Kidney tubule cell (primary cell): Measurements from ENCODE around the gene ARFGAP1.
A peak's percentile ranks its signal among the peaks of the same experiment; 100 is the strongest.

Source experiments
- DNase-seq: peaks from one replicate; pipeline ENCODE4 v3.0.0-alpha.2; 2018; ENCODE audit warnings: low spot score

The ARFGAP1 gene

GRCh38 chr20:63279931-63280330, 7.3 kb downstream of the ARFGAP1 start:
- DNase-seq, result no peak

- no peak for DNase-seq
Observed at GRCh38 chr20:63280371-63280770, 7.8 kb downstream of the ARFGAP1 start.

- DNase-seq, result no peak
Observed at GRCh38 chr20:63280929-63281545, 8.4 kb downstream of the ARFGAP1 start.

- no peak for DNase-seq
Observed at GRCh38 chr20:63281742-63282665, 9.4 kb downstream of the ARFGAP1 start.

GRCh38 chr20:63282946-63283345, 10.3 kb downstream of the ARFGAP1 start:
- DNase-seq, result no peak

GRCh38 chr20:63283397-63284082, 10.9 kb downstream of the ARFGAP1 start:
- no peak for DNase-seq

- no peak for DNase-seq
Observed at GRCh38 chr20:63284083-63284440, 11.4 kb downstream of the ARFGAP1 start.

- no peak for DNase-seq
Observed at GRCh38 chr20:63284544-63284949, 11.9 kb downstream of the ARFGAP1 start.

- no peak for DNase-seq
Observed at GRCh38 chr20:63284981-63285524, 12.4 kb downstream of the ARFGAP1 start.

- DNase-seq, result no peak
Observed at GRCh38 chr20:63285636-63286615, 13.3 kb downstream of the ARFGAP1 start.

- no peak for DNase-seq
Observed at GRCh38 chr20:63286781-63287696, 14.4 kb downstream of the ARFGAP1 start.

GRCh38 chr20:63287697-63288580, 15.3 kb downstream of the ARFGAP1 start:
- DNase-seq, result no peak

GRCh38 chr20:63288581-63289251, 16.1 kb downstream of the ARFGAP1 start:
- DNase-seq, result no peak

- DNase-seq, result no peak
Observed at GRCh38 chr20:63289311-63290135, 16.9 kb downstream of the ARFGAP1 start.

- no peak for DNase-seq
Observed at GRCh38 chr20:63290136-63290676, 17.6 kb downstream of the ARFGAP1 start.

- DNase-seq, result peak; percentile 53
Observed at GRCh38 chr20:63290677-63291472, 18.3 kb downstream of the ARFGAP1 start.

- DNase-seq, result no peak
Observed at GRCh38 chr20:63291811-63292210, 19.2 kb downstream of the ARFGAP1 start.
